Upper lobe of left lung (tissue), 6 donors: ENCODE results near the gene SCG5. TPM values are rescaled to one million over a fixed set of nuclear protein-coding genes. Genes with fewer than 3 reads are reported as not detected.

Source experiments
- ATAC-seq, 2 donors: fragments of 200-7000 bp; cut with Tn5 transposase; one replicate each; pipeline ENCODE4 v1.9.1; 2022; ENCODE audit warnings: mild to moderate bottlenecking in 2 of 2, moderate library complexity in 2 of 2; ENCODE audit not compliant: low FRiP score in 2 of 2
- DNase-seq, 2 donors: peaks; one replicate each; pipeline ENCODE4 v3.0.0-alpha.2; 2019 to 2020
- H3K27ac ChIP-seq, 4 donors: fragments of 200-600 bp; sonication (generic); one replicate each; pipeline ENCODE4 v1.5.1; 2016 to 2019
- H3K27me3 ChIP-seq, 4 donors: fragments of 200-600 bp; sonication (generic); one replicate each; pipeline ENCODE4 v1.5.1; 2017 to 2019
- H3K36me3 ChIP-seq, 4 donors: fragments of 200-600 bp; sonication (generic); one replicate each; pipeline ENCODE4 v1.5.1; 2016 to 2019
- H3K4me1 ChIP-seq, 4 donors: fragments of 200-600 bp; sonication (generic); one replicate each; pipeline ENCODE4 v1.5.1; 2018 to 2019
- H3K4me3 ChIP-seq, 4 donors: fragments of 200-600 bp; sonication (generic); one replicate each; pipeline ENCODE4 v1.5.1; 2017 to 2019; ENCODE audit warnings: mild to moderate bottlenecking in 2 of 4, moderate library complexity in 1 of 4
- H3K9me3 ChIP-seq, 4 donors: fragments of 200-600 bp; sonication (generic); one replicate each; pipeline ENCODE4 v1.5.1; 2018 to 2019
- EP300 ChIP-seq, 4 donors: sonication (generic); formaldehyde crosslinking; IDR thresholded peaks; one replicate each; pipeline ENCODE4 v1.5.1; 2017; ENCODE audit warnings: antibody characterized with exemption in 4 of 4, control low read depth in 2 of 4
- POLR2A ChIP-seq, 4 donors: fragments of 450-650 bp; IDR thresholded peaks; one replicate each; pipeline ENCODE4 v1.5.1; 2016 to 2017; ENCODE audit warnings: antibody characterized with exemption in 4 of 4, mild to moderate bottlenecking in 2 of 4
- POLR2AphosphoS5 ChIP-seq, 2 donors: sonication (generic); formaldehyde crosslinking; IDR thresholded peaks; one replicate each; pipeline ENCODE4 v1.5.1; 2017; ENCODE audit warnings: antibody characterized with exemption in 2 of 2
- WGBS, 2 donors: methylation state at CpG; one replicate each; pipeline ENCODE4 v1.1.5; 2017 to 2018; 5-methylcytosine and 5-hydroxymethylcytosine counted together
- total RNA-seq, 6 donors: library from RNA; depleted of rRNA in 4 of 6; stranded (reverse); fragments of >200 nt in 4 of 6; gene quantifications; one replicate each; pipeline versions ENCODE4 v1.1.0 to v1.2.1, GENCODE V29; 2016 to 2021
- TF ChIP-seq, protein P1 (sequence below), 6 experiments: fragments of 450-650 bp in 4 of 6; fragments of 200-600 bp in 2 of 6; sonication (generic) in 2 of 6; IDR thresholded peaks; one replicate each; pipeline ENCODE4 v1.5.1; 2016 to 2019; ENCODE audit warnings: antibody characterized with exemption in 6 of 6
- donor health status: DM: no; HTN: no; CAD: no; lungs with moderate emphysema.
- donor health status: DM: no; HTN: yes; CAD: no; lungs with severe emphysema.

Gene SCG5
- total RNA-seq, 6 donors from 2014 or later: 0.61 to 1.7 (median 0.97) TPM; not detected in 3

DNA sequence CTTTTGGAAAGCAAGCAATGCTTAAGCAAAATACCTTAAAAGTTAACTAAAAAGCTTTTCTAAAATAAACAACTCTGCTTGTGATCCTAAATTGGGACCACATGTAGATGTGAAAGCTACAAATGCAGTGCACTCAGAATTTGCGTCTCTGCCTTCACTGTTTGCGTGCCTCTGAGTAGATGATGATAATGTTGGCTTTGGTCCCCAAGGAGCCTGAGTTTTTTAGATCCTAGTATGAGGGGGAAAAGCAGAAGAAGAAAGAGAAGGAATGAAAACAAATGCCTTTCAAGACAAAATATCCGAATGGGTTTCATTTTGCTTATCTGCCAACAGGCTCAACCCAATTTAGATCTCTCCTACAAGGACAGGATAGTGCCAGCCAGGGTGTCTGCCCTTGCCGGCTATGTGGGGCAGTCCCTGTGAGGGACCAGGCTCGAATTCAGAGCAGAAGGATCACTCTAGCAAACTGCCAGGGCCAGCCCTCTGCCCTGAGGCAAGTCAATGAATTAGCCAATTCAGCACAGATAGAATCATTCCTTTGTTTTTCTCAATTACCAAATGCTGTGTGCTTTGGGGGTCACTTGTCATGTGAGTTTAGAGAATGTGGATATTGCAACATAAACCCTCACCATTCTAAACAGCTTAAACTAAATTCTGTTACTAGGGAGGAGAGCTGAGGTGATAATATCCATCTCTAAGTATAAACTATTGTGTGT lies 28.5 kb downstream of the SCG5 start:
- Histone ChIP-seq H3K27ac (no peak overlapping the region), H3K4me3 (no peak overlapping the region), H3K4me1 (no peaks in the 10 kb centered on the region), H3K27me3 (no peaks in the 10 kb centered on the region), H3K36me3 (no peaks in the 10 kb centered on the region), H3K9me3 (no peaks in the 10 kb centered on the region)
- TF ChIP-seq POLR2AphosphoS5 (IDR thresholded peaks at IDR 0.05): no peak
- 61 to 68% methylated on average over 5 of the region's 5 CpGs for WGBS, 2 donors
- ATAC-seq: no peak
- no peak for DNase-seq

DNA sequence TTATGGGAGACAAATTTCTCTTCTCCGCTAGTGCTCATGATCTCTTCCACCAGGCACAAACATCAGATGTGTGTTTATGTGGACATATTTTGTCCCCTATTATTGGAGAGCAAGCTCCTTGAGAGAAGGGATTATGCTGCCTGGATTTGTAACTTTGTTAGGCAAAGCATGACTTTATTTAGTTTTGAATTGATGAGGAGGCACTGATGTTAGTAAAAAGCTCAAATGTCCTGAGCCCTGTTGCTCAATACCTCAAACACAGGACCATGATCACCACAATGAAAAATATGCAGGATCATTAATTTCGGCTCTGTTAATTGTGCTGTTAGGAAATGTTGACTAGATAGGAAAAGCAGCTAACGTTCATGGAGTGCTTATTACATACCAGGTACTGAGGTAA lies 29.1 kb downstream of the SCG5 start:
- Histone ChIP-seq H3K36me3 (no peaks in the 10 kb centered on the region), H3K4me3 (no peak overlapping the region), H3K27ac (no peak overlapping the region), H3K9me3 (no peaks in the 10 kb centered on the region), H3K27me3 (no peaks in the 10 kb centered on the region), H3K4me1 (no peaks in the 10 kb centered on the region)
- no peak for DNase-seq
- no peak for ATAC-seq
- WGBS, 2 donors: 83 to 89% methylated on average over 3 of the region's 3 CpGs
- TF ChIP-seq POLR2AphosphoS5 (IDR thresholded peaks at IDR 0.05) (no peak), EP300 (IDR thresholded peaks at IDR 0.05) (no peak), POLR2A (IDR thresholded peaks at IDR 0.05) (no peak)
- TF ChIP-seq, protein P1, sequence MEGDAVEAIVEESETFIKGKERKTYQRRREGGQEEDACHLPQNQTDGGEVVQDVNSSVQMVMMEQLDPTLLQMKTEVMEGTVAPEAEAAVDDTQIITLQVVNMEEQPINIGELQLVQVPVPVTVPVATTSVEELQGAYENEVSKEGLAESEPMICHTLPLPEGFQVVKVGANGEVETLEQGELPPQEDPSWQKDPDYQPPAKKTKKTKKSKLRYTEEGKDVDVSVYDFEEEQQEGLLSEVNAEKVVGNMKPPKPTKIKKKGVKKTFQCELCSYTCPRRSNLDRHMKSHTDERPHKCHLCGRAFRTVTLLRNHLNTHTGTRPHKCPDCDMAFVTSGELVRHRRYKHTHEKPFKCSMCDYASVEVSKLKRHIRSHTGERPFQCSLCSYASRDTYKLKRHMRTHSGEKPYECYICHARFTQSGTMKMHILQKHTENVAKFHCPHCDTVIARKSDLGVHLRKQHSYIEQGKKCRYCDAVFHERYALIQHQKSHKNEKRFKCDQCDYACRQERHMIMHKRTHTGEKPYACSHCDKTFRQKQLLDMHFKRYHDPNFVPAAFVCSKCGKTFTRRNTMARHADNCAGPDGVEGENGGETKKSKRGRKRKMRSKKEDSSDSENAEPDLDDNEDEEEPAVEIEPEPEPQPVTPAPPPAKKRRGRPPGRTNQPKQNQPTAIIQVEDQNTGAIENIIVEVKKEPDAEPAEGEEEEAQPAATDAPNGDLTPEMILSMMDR (IDR thresholded peaks at IDR 0.05): no peak

DNA sequence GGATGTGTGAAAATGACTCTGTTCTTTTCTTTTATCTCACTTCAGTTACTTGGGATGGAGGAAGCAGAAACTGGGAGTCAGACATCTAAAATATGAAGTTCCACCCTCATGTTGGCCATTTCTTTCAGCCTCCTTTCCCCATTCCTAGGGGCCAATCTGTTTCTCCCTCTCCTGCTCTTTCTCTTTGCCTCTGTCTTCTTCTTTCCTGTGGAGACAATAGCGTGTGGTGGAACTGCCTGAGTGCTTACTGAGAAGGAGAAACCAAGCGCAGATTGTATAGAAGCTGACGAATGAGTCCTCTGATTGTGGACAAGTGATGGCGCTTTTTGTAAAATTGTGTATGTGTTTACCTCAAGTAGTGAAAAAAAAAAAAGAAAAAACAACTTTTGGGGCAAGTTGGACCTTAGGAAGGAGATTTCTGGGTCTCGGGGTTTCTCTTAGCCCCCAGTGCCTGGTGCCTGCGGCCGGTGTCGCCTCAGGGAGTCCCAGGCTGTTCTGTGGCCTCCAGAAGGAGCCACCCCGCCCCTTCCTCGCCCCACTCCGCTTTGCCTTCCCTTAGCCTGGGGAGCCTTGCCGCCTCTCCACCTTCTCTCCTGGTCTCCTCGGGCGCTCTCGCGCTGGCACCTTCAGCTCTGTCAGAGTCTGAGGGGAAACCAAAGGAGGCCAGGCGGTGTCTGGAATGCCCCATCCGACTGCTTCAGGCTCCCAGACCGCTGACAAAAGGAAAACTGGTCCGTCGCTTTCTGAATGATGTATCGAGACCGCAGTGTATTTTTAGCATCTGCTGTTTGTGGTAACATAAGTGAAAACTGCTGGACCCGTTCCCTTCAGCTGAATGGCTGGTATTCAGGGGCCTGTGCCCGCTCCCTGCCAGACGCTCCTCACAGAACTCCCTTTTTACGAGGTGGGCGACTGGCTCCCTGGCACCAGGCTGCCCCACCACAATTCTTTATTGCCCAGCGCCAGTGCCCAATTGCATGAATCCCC lies 30.1 kb downstream of the SCG5 start:
- ATAC-seq (no peak), DNase-seq (peak in 1 of 2 donors; percentile 46)
- Histone ChIP-seq H3K27ac (no peak overlapping the region), H3K36me3 (no peaks in the 10 kb centered on the region), H3K9me3 (no peaks in the 10 kb centered on the region), H3K27me3 (no peaks in the 10 kb centered on the region), H3K4me1 (no peaks in the 10 kb centered on the region), H3K4me3 (no peak overlapping the region)
- TF ChIP-seq EP300 (IDR thresholded peaks at IDR 0.05): no peak
- TF ChIP-seq, protein P1 (IDR thresholded peaks at IDR 0.05): no peak
- no peak for TF ChIP-seq POLR2A (IDR thresholded peaks at IDR 0.05)
- TF ChIP-seq POLR2AphosphoS5 (IDR thresholded peaks at IDR 0.05): no peak
- 90 to 95% methylated on average over 20 to 29 of the region's 29 CpGs for WGBS, 2 donors

DNA sequence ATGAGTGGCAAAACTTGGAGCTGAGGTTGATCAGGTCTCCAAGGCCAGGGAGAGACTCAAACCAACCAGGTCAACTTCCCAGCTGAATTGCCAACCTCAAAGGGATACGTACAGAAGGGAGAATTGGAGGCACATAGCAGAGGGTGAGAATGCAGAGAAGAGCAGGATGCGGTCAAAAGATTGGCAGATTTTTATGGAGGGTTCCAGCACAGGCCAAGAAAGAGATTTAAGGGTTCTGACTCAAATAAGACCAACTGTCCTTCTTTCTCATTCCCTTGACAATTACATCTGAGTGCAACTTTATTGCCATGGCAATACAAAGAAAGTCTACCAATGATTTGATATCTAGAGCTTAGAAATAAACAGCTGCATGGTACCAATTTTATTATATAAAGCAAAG lies 33.2 kb downstream of the SCG5 start:
- no peak for ATAC-seq
- 90 to 91% methylated on average over 2 of the region's 2 CpGs for WGBS, 2 donors
- no peaks in the 10 kb centered on the region for H3K27me3 ChIP-seq

DNA sequence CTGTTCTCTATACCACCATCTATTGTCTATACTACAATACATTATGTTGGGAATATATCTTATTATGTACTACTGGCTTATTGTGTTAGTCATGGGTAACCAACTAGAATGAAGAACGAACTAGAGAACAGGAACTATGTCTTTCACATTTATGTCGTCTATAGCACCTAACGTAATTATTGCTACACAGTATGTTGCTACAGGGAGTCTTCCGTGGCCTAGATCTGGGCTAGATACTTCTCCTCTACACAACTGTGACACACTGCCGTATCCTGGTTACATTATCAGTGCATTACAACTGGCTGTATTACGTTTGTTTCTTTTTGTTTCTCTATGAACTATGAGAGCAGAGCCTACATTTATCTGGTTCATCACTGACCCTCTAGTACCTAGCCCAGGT lies 34.0 kb downstream of the SCG5 start:
- WGBS, 2 donors: 48 to 51% methylated on average over 6 of the region's 6 CpGs
- no peak overlapping the region for H3K4me3 ChIP-seq
- peak in 1 of 2 donors; percentile 54 for ATAC-seq

More for the DNA sequence above, 33.2 kb downstream of the SCG5 start:
- no peak for TF ChIP-seq EP300 (IDR thresholded peaks at IDR 0.05)
- no peak for TF ChIP-seq POLR2AphosphoS5 (IDR thresholded peaks at IDR 0.05)
- TF ChIP-seq, protein P1 (IDR thresholded peaks at IDR 0.05): no peak
- no peak for TF ChIP-seq POLR2A (IDR thresholded peaks at IDR 0.05)
- no peak for DNase-seq
- H3K9me3 ChIP-seq: no peaks in the 10 kb centered on the region
- no peaks in the 10 kb centered on the region for H3K4me1 ChIP-seq
- no peaks in the 10 kb centered on the region for H3K36me3 ChIP-seq
- H3K4me3 ChIP-seq: no peak overlapping the region
- H3K27ac ChIP-seq: no peak overlapping the region

More for the DNA sequence above, 34.0 kb downstream of the SCG5 start:
- Histone ChIP-seq H3K27ac (no peak overlapping the region), H3K4me1 (no peaks in the 10 kb centered on the region), H3K9me3 (no peaks in the 10 kb centered on the region), H3K36me3 (no peaks in the 10 kb centered on the region), H3K27me3 (no peaks in the 10 kb centered on the region)
- TF ChIP-seq EP300 (IDR thresholded peaks at IDR 0.05) (no peak), POLR2AphosphoS5 (IDR thresholded peaks at IDR 0.05) (no peak), POLR2A (IDR thresholded peaks at IDR 0.05) (no peak)
- TF ChIP-seq, protein P1 (IDR thresholded peaks at IDR 0.05): no peak
- DNase-seq: no peak
